Activated T-cell treated with anti-CD3 and anti-CD28 coated beads, Interleukin-2, amount 50 U/mL, for 1 hour (primary cell): ENCODE measurements around the gene ACO2.
"Not testable (repeated sequence)": the region's sequence is repeated elsewhere in the genome, so short reads cannot be mapped to it uniquely, and the experiment has no call there.

Experiments used
- DNase-seq: peaks from one replicate; pipeline ENCODE4 v3.0.0-alpha.2; 2020

ACO2 gene

DNA sequence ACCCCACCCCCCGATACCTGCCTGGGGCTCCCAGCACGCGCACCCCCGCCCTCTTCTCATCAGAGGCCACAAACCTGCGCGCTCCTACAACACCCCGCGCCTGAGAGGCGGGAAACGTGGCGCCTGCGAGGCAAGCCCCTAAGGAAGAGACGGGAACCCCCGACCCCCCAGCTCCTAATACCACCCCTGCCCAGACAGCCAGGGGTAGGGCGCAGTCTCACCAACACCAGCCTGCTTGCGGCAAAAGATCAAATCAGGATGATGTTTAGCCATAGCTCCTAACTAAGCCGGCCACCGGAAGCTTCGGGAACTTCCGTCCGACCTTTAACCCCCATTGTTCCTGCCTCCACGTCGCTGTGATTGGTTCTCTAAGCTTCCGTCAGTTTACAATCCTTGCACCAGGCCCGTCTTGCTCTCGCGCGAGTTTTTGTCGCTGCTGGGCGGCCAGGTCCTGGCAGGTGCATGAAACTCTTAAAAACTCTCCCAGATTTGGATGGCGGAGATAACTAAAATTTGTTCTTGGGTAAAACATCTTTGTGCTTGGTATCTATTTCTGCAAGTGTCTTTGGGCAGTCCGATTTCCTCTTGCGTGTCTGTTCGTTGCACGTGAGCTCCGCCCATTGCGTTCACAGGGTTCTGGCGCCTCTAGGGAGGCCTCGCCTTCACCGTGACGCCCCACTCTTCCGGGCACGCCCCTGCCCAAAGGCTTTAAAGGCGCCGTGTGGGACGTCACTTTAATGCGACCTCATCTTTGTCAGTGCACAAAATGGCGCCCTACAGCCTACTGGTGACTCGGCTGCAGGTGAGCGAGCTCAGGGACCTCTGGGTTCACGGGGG lies at the start of gene ACO2, which contains the start of gene PHF5A:
Gene ACO2 (plus strand): TSS at position 737 of the 837 bp plus-strand sequence. CDS start 30 bp downstream, at position 767.
Gene PHF5A (minus strand): TSS at position 312 of the 837 bp plus-strand sequence. CDS start 39 bp downstream, at position 273.
- DNase-seq = peak; percentile 99

GRCh38 chr22:41425660-41426365 lies 43.1 kb upstream of the ACO2 start:
- no peak for DNase-seq

GRCh38 chr22:41429232-41429950 lies 39.5 kb upstream of the ACO2 start:
- DNase-seq = no peak

DNA sequence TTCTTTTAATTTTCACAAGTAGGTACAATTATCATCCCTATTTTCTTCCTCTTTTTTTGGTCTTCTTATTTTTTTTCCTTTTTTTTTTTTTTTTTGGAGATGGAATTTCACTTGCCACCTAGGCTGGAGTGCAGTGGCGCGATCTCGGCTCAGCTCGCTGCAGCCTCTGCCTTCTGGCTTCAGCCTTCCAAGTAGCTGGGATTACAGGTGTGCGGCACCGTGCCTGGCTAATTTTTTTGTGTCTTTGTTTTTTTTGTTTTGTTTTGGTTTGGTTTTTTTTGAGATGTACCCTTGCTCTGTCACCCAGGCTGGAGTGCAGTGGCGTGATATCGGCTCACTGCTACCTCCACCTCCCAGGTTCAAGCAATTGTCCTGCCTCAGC lies 39.0 kb upstream of the ACO2 start:
- DNase-seq = no peak

GRCh38 chr22:41431656-41432055 lies 37.3 kb upstream of the ACO2 start:
- DNase-seq = no peak

DNA sequence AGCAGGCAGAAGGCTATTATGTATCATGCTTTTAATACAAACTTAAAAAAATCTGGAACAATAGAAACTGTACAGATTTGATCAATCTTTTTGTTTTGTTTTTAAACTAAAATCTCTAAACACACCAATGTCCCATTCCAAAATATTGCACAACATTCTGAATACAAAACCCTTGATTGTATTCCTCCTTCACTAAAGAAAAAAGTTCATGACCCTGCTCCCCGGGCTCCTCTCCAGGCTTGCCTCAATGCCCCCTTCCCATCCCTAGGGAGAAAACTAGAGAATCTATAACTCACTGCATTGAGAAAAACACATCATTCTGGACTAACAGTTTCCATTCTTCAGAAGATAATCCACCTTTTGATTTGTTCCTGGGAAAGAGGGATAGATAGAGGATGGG lies 35.4 kb upstream of the ACO2 start:
- not testable (repeated sequence) for DNase-seq

- not testable (repeated sequence) for DNase-seq
Measured at GRCh38 chr22:41434361-41435003, 34.4 kb upstream of the ACO2 start.

DNA sequence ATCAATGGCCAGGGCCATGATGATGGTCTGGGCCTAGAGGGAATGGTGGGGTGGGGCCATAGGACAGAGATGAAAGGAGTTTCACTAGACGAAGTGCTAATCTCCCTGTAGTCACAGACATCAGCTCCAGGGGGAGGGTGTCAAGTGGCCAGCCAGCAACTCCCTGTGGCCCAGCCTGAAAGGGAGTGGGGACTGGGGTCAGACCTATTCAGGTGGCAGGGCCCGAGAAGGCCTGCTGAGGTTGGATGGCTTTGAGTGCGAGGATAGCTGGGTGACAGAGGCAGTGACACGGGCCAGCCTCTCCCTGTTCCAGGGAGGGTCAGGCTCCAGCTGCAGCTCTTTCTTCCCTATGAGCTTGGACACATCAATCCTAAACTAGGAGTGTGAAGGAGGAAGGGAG lies 33.4 kb upstream of the ACO2 start:
- no peak for DNase-seq

- no peak for DNase-seq
Measured at GRCh38 chr22:41436322-41437113, 32.4 kb upstream of the ACO2 start.

DNA sequence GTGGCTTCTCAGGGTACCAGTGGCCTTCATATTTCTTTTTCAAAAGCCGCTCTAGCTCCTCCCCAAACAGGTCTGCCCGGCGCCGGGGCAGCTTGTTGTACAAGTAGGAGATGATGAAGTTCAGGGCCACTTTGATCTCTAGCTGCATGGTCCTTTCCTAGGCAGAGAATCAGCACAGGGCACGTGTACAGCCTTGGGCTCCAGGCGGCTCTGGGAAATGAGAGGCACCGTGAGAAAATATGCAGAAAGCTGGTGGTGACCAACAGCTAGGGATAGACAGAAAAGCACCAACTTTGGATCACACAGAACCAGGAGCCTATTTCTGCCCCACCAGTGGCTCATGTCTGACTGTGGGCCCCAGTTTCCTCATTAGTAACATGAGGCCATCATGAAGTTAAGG lies 31.7 kb upstream of the ACO2 start:
- DNase-seq = no peak

- DNase-seq = not testable (repeated sequence)
Measured at GRCh38 chr22:41440511-41440910, 28.4 kb upstream of the ACO2 start.

- no peak for DNase-seq
Measured at GRCh38 chr22:41442240-41442792, 26.6 kb upstream of the ACO2 start.

DNA sequence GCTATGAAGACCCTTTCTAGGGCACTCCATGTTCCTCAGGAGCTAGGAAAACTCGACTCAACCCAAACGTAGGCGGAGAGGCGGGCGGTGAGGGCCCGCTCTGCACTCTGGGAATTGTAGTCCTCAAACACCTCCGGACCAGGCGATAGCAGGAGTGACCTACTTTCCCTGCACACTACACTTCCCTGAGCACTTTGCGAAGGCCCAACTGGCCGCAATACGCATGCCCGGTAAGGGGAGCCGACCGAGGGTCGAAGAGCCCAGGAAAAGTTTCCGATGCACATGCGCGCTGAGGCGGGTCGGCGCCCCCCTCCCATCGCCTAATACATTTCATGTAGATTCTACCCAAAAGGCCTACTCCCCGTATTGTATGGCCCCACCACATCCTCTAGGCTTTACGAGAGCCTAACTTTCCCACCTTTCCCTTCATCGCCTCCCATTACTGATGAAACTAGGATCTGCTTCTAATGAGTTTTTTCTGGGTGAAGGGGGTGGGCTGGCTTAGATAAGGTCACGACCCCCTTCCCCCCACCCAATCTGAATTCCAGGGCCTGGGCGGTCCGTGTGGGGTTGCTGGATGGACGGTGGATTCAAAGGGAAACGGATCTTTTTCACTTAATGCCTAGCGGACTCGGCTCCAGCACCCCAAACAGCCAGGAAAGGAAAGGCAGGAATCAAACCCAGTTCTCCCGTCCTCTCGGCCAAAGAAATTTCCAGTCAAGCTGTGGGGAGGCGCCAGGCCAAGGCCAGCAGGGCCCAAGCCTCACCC lies 24.4 kb upstream of the ACO2 start:
- peak; percentile 77 for DNase-seq

- DNase-seq = peak; percentile 35
Measured at GRCh38 chr22:41445129-41446056, 23.5 kb upstream of the ACO2 start.

- peak; percentile 27 for DNase-seq
Measured at GRCh38 chr22:41446057-41446501, 22.8 kb upstream of the ACO2 start.

DNA sequence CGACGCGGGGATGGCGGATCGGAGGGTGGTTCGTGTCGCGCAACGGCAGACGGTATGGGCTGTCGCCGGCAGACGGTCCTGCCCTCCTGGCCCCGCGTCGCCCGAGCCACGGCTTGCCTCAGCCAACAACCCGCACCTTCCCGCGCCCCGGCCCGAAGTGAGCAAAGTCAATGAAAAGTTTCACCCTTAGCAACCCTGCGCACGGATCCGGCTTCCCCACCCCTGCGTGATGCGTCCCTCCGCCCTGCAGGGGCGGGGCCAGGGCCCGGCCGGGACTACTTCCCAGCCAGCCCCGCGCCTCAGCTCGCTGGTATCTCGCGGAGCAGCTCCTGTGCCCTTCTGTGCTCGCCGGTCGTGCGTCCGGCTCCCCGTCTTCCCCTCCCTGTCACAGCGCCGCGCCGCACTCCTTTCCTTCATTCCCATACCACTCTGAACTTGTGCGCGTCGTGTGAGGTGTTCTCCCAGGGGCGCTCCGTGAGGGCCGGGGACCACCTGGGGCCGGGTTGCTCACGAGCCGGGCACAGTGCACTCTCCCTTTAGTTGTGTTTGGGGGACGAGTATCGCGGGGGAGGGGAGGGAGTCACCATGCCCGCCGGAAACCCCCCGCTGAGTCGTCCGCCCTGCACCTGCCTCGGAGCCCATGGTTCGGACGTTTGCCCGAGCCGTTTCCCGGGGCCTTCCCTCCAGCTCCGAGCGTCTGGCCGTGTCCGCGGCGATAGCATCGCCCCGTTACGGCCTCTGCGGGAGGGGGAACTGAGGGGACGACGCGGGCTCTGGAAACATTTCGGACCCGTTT lies 22.1 kb upstream of the ACO2 start, which contains the start of gene TOB2:
Gene TOB2 (minus strand): TSS at position 163 of the 796 bp plus-strand sequence. CDS start 9,456 bp downstream, outside the sequence.
- peak; percentile 98 for DNase-seq

GRCh38 chr22:41447435-41448188 lies 21.3 kb upstream of the ACO2 start:
- DNase-seq = peak; percentile 66
